HG03064 (cell line): Measurements from ENCODE around the gene PROCA1.

Source experiments
- ATAC-seq: cut with Tn5 transposase; IDR thresholded peaks from one replicate; pipeline ENCODE4 v1.9.1; 2021; ENCODE audit warnings: low read depth; ENCODE audit not compliant: unreplicated experiment

The PROCA1 gene, protein sequence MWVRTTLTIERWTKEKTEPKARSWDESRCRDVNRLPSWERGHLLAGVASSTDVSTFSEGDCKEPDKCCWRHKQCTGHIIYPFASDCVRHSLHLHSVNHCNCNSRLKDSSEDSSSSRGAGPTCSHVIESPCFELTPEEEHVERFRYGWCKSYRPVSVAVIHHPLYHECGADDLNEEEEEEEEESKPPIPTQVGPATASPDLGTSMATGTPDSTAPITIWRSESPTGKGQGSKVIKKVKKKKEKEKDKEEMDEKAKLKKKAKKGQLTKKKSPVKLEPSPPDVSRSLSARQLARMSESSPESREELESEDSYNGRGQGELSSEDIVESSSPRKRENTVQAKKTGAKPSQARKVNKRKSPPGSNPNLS

GRCh38 chr17:28711723-28712031 is at the start of gene PROCA1:
PROCA1 (minus strand) TSS chr17:28711888; CDS start chr17:28711660, 228 bp downstream.
- no peak for ATAC-seq

DNA sequence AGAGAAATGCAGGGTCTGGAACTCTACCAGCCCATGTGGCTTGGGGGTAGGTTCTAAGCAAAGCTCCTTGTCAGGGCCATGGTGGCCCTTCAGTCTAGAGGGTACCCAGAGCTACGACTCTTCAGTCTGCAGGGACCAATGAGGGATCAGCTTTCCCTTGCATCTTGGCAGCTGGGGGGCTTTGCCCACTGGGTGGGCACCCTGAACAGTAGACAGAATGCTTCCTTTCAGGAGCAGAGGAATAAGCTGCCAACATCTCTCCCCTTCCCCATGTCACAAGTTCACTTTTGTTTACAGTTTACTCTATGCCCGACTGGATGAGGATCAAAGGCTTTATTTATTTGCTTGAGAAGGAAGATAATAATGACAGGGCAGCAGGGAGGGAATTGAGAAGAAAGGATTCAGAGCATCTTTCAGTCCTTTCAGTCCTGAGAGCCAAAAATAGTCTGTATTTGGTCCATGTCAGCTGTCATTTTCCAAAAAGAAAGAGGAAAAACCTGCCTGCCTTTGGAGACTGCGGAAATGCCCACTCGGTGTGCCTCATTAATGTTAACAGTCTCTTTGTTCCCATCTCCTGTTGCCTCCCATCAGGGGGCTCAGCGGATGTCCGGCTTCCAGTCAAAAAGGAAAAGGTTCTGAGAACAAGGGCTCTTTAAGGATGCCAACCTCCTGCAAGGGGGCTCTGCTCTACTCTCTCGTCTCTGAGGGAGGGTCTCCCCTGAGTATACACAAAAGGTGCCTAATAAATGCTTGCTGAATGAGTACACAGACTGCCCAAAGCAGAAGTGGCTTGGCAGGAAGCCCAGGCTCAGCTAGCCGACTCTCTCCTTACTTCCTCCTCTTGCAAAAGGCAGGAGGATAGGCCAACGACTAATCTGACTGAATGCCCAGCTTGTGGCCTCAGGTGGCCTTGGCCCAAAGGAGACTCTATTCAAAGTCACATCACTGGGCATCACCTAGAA is 49.2 kb upstream of the PROCA1 start:
- ATAC-seq = no peak

GRCh38 chr17:28759256-28759865 is 47.7 kb upstream of the PROCA1 start:
- no peak for ATAC-seq

DNA sequence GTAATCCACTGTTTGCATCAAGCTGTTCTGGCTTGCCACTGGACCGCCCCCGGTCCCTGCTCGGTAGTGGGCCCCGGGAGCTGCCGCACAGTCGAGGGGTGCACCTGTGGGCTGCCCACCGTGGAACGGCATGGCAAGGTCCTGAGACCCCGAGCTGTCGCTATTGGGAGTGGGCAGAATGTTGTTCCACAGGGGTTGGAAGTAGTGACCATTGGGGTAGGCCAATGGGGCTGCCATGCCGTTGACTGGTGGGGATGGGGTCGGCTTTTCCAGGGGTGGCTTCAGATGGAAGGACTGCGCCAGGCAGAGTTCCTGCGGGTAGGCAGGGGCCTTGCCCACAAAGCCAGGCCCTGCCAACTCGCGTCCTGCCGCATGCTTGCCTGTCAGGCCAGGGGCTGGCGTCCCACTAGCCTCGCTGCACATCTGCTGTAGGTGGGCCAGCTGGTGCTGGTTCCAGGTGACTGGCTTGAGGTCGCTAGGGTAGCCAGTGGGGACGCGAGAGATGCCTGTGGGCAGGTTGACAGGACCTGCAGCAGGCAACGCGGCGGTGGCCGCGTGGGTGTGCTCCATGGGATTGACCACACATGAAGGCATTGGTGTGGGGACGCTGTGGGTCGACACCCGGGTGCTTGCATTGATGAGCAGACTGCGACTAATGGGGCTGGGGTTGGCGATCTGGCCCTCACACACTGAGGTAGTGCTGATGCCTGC is 46.9 kb upstream of the PROCA1 start:
- no peak for ATAC-seq

- ATAC-seq = no peak
Observed at GRCh38 chr17:28756049-28756804, 44.5 kb upstream of the PROCA1 start.

DNA sequence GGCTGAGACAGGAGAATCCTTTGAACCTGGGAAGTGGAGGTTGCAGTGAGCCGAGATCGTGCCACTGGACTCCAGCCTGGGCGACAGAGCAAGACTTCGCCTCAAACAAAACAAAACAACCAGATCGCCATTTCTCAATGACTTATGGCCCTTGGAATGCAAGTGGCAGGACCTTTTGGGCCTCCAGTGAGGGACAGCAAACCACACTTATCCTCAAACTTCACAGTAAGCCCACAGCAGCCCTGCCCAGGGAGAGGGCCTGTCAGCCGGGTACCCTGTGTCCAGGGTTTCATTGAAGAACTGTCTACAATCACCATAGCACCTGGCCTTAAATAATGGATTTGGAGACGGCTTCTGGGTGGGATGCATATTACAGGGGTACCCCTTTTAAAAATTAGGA is 43.8 kb upstream of the PROCA1 start:
- no peak for ATAC-seq

DNA sequence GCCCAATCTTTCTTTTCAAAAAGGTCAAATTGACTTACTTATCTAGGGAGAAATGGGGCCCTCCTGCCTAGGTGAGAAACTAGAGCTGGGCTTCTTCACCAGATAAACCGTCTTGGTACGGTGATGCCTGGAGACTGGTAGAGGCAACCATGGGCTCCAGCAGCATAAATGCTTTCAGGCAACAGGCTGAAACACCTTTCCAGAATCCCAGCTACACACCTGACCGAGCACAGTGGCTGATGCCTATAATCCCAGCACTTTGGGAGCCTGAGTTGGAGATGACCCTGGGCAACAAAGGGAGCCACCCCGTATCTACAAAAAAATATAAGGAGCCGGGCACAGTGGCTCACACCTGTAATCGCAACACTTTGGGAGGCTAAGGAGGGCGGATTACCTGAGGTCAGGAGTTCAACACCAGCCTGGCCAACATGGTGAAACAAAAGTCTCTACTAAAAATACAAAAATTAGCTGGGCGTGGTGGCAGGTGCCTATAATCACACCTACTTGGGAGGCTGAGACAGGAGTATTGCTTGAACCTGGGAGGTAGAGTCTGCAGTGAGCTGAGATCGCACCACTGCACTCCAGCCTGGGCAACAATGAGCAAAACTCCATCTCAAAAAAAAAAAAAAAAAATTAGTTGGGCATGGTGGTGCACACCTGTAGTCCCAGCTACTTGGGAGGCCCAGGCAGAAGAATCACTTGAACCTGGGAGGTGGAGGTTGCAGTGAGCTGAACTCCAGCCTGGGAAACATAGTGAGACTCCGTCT is 40.1 kb upstream of the PROCA1 start:
- no peak for ATAC-seq

DNA sequence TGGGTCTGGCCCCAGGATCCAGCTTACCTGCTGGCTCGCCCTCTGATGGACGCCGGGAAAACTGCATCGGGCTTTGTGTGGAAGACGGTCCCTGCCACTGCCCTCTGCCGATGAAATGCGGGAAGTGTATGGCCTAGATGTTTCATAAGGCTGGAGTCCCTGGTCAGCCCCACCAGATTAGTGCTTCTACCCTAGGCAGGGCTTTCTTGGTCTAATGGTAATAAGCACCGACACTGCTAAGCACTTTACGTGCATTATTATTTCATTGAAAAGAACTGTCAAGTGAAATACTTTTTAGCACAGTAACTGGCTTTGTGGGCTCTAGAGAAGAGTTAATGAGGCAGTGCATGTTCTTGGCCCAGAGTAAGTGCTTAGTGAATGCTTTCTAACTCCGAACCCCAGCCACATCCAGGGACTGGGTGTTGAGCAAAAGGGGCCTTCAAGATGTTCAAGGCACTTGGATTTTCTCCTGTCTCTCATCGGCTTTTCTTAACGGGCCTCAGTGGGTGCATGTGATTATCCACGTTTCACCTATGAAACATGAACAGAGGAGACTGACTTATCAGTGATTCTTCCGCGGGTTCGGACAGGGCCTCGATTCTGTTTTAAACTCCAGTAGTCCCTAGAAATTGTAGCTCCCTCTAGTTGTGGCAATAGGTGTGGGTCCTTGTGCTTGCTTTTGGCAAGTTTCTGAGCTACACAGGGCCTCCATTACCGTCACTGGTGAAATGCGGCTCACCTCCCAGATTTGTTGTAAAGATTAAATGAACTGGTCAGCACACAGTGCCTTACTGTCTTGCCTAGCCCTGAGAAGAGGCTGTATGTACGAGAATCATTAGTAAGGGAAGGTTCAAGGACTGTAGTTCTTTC is 38.7 kb upstream of the PROCA1 start:
- no peak for ATAC-seq

GRCh38 chr17:28749516-28750177 is 38.0 kb upstream of the PROCA1 start:
- no peak for ATAC-seq

DNA sequence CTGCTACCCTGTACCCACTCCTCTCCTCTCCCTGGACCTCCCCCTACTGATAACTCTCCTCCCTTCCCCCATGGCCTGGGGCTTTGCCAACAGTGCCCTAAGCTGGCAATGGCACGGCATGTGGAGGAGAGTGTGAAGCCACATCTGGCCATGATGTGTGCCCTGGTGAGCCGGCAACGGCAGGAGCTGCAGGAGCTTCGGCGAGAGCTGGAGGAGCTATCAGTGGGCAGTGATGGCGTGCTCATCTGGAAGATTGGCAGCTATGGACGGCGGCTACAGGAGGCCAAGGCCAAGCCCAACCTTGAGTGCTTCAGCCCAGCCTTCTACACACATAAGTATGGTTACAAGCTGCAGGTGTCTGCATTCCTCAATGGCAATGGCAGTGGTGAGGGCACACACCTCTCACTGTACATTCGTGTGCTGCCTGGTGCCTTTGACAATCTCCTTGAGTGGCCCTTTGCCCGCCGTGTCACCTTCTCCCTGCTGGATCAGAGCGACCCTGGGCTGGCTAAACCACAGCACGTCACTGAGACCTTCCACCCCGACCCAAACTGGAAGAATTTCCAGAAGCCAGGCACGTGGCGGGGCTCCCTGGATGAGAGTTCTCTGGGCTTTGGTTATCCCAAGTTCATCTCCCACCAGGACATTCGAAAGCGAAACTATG is 37.3 kb upstream of the PROCA1 start:
- ATAC-seq = no peak

DNA sequence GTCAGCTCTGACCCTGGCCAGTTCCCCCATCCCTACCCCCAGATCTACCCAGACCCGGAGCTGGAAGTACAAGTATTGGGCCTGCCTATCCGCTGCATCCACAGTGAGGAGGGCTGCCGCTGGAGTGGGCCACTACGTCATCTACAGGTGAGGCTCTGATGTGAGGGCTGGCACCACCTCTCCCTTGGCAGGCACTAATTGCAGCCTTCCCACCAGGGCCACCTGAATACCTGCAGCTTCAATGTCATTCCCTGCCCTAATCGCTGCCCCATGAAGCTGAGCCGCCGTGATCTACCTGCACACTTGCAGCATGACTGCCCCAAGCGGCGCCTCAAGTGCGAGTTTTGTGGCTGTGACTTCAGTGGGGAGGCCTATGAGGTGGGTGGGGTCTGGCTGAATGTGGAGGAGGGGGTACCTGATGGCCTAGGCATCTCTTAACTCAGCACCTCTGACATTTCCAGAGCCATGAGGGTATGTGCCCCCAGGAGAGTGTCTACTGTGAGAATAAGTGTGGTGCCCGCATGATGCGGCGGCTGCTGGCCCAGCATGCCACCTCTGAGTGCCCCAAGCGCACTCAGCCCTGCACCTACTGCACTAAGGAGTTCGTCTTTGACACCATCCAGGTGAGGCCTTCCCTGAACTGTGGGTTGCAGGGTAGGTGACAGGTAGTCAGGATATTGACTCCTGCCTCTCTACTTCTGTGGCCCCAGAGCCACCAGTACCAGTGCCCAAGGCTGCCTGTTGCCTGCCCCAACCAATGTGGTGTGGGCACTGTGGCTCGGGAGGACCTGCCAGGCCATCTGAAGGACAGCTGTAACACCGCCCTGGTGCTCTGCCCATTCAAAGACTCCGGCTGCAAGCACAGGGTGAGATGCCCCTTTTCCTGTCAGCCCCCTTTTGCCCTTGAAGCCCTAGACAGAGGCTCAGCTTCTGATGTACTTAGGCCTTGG is 36.4 kb upstream of the PROCA1 start:
- ATAC-seq = no peak

DNA sequence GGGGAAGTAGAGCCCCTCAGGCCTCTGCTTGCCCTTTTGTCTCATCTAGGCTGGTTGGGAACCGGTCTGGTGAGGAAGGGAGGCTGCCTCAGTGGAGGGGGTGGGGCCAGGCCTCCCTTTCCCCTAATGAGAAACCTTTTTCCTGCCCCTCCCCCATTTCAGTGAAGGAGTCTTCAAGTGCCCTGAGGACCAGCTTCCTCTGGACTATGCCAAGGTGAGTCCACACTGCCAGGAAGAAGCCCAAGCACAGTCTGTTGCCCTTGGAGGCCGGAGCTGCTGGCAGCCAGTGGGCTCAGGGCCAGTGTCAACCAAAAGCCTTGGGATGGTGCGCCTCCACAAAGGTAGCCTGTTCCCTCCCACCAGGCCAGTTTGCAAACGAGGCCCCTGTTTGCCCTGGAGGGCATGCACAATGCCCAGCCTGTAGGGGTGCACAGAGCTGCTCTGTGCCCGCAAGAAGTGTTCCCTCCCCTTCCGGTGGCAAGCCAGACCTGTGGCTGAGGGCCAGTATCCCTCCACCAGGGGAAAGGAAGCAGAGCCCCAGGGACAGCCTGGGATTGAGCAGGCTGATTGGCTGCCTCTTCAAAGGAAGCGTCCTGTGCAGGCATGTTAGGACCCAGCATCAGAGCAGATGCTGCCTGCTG is 35.5 kb upstream of the PROCA1 start:
- ATAC-seq = no peak

GRCh38 chr17:28746611-28747050 is 34.9 kb upstream of the PROCA1 start:
- no peak for ATAC-seq

GRCh38 chr17:28745786-28746411 is 34.2 kb upstream of the PROCA1 start:
- no peak for ATAC-seq
